GM12878 (cell line): Measurements from ENCODE around the gene NT5C3B. TPM values are rescaled to one million over a fixed set of nuclear protein-coding genes. Genes with fewer than 3 reads are reported as not detected.

Source experiments
- ATAC-seq: fragments of 200-7000 bp; cut with Tn5 transposase; 3 replicates; pipeline ENCODE4 v1.9.1; 2020; ENCODE audit warnings: mild to moderate bottlenecking, moderate library complexity
- BruUV-seq: library from RNA; stranded (reverse); fragments of 400-500 nt; replicated peaks from 2 replicates; lab custom pipeline; 2021; lab: Mats Ljungman, UMichigan
- CTCF ChIA-PET: fragments of 300-600 bp; sonication (Branson Sonifier 250); formaldehyde crosslinking; extraction: SDS; loops from one replicate; lab custom pipeline; 2021; ENCODE audit warnings: inconsistent platforms; lab: Yijun Ruan, JAX
- POLR2A ChIA-PET: fragments of 350-600 bp; formaldehyde crosslinking; extraction: SDS; loops from one replicate; lab custom pipeline; 2021; ENCODE audit warnings: inconsistent platforms; lab: Charles Lee
- RAD21 ChIA-PET: fragments of 300-600 bp; sonication (Branson Sonifier 250); formaldehyde crosslinking; loops from one replicate; lab custom pipeline; 2023; ENCODE audit warnings: antibody characterized with exemption; ENCODE audit not compliant: unreplicated experiment; lab: Charles Lee
- SMC1A ChIA-PET: fragments of 300-600 bp; sonication (Branson Sonifier 250); formaldehyde crosslinking; loops from one replicate; lab custom pipeline; 2023; ENCODE audit not compliant: unreplicated experiment, uncharacterized antibody; lab: Charles Lee
- DNase-seq: peaks from one replicate; pipeline ENCODE4 v3.0.0-alpha.2; 2011; ENCODE audit warnings: low read depth, low spot score
- FAIRE-seq: peaks from 3 replicates; lab custom pipeline; 2011; peaks lifted over from hg19 to GRCh38; lab: Jason Lieb, UNC
- H2AFZ ChIP-seq: 2 replicates; pipeline ENCODE4 v1.6.0; 2011; ENCODE audit warnings: low read depth, low read length, control low read depth; ENCODE audit not compliant: control insufficient read depth
- H3K27ac ChIP-seq: 2 replicates; pipeline ENCODE4 v1.5.1; 2011; ENCODE audit warnings: control low read depth; ENCODE audit not compliant: control insufficient read depth, insufficient read depth
- H3K27me3 ChIP-seq, 2 experiments: replicated peaks in 1 of 2; 2 replicates each; pipeline versions ENCODE4 v1.6.0 to v1.6.1; 2011; ENCODE audit warnings: low read length in 1 of 2; ENCODE audit not compliant: control insufficient read depth in 2 of 2, insufficient read depth in 2 of 2
- H3K36me3 ChIP-seq, 2 experiments: 2 replicates each; pipeline ENCODE4 v1.5.1; 2011; ENCODE audit warnings: low read length in 1 of 2; ENCODE audit not compliant: control insufficient read depth in 2 of 2, insufficient read depth in 2 of 2
- H3K4me1 ChIP-seq: 2 replicates; pipeline ENCODE4 v1.6.1; 2011; ENCODE audit warnings: mild to moderate bottlenecking, low read length, moderate library complexity, mixed read lengths; ENCODE audit not compliant: control insufficient read depth, insufficient read depth
- H3K4me2 ChIP-seq: 2 replicates; pipeline ENCODE4 v1.6.0; 2011; ENCODE audit warnings: control low read depth; ENCODE audit not compliant: control insufficient read depth, insufficient read depth
- H3K4me3 ChIP-seq: fragments of 200-600 bp; sonication (generic); 2 replicates; pipeline ENCODE4 v1.5.1; 2016
- H3K79me2 ChIP-seq: 2 replicates; pipeline ENCODE4 v1.6.0; 2011; ENCODE audit warnings: low read length; ENCODE audit not compliant: control insufficient read depth, insufficient read depth
- H3K9ac ChIP-seq: 2 replicates; pipeline ENCODE4 v1.8.0; 2011; ENCODE audit warnings: low read length, control low read depth, mixed read lengths; ENCODE audit not compliant: control insufficient read depth, insufficient read depth
- H3K9me3 ChIP-seq: replicated peaks from 3 replicates; pipeline ENCODE4 v1.5.1; 2011; ENCODE audit warnings: mild to moderate bottlenecking, low read length; ENCODE audit not compliant: control insufficient read depth, insufficient read depth
- H4K20me1 ChIP-seq: 2 replicates; pipeline ENCODE4 v1.6.0; 2011; ENCODE audit not compliant: control insufficient read depth, insufficient read depth
- BRCA1 ChIP-seq: IDR thresholded peaks from 2 replicates; pipeline ENCODE4 v1.6.1; 2011; ENCODE audit warnings: low read depth, low read length, improper control_type of control experiment
- MEF2B ChIP-seq: fragments of 450-650 bp; IDR thresholded peaks from 2 replicates; pipeline ENCODE4 v1.6.1; 2018; ENCODE audit warnings: mild to moderate bottlenecking, moderate library complexity; ENCODE audit not compliant: partially characterized antibody, poor library complexity, severe bottlenecking
- NBN ChIP-seq: fragments of 450-650 bp; IDR thresholded peaks from 2 replicates; pipeline ENCODE4 v1.6.1; 2016
- POU2F2 ChIP-seq: IDR thresholded peaks from 3 replicates; pipeline ENCODE4 v1.6.1; 2011; ENCODE audit warnings: low read depth, mild to moderate bottlenecking, low read length, borderline replicate concordance
- RAD21 ChIP-seq: IDR thresholded peaks from 2 replicates; pipeline ENCODE4 v1.6.1; 2011; ENCODE audit warnings: mild to moderate bottlenecking, low read depth, low read length, moderate library complexity; ENCODE audit not compliant: insufficient read depth
- TBL1XR1 ChIP-seq: IDR thresholded peaks from 2 replicates; pipeline ENCODE4 v1.6.1; 2012; ENCODE audit warnings: low read depth, low read length, improper control_type of control experiment
- WGBS: methylation state at CpG from one replicate; pipeline ENCODE4 v1.1.6; 2016; ENCODE audit warnings: low lambda C conversion rate; ENCODE audit not compliant: insufficient replicate concordance, insufficient coverage; ENCODE audit errors: missing lambda C conversion rate; 5-methylcytosine and 5-hydroxymethylcytosine counted together
- in situ Hi-C: fragments of 300-500 bp; cut with MboI; formaldehyde crosslinking; loops from 9 replicates; pipeline ENCODE4 v1.14.3; 2018; ENCODE audit warnings: mixed read lengths
- intact Hi-C: fragments of 100-400 bp; cut with micrococcal nuclease; formaldehyde crosslinking; loops from one replicate; pipeline ENCODE4 v1.14.2; 2022; ENCODE audit not compliant: unreplicated experiment
- polyA plus RNA-seq, 11 experiments: library from polyadenylated mRNA; depleted of rRNA in 4 of 11; unstranded in 6 of 11; stranded (reverse) in 5 of 11; fragments of >200 nt; fragmentation: Nextera tagmentation in 4 of 11; fragmentation: Illumina TruSeq in 1 of 11; extraction: Ambion mirVana in 4 of 11; extraction: Trizol in 1 of 11; gene quantifications; 1 replicate in 1 of 11; 2 replicates in 10 of 11; pipeline versions ENCODE4 v1.2.1 to v1.2.3, GENCODE V29; 2011 to 2016; ENCODE audit warnings: inconsistent platforms in 2 of 11, missing spikeins in 2 of 11, low read depth in 1 of 11
- total RNA-seq, 4 experiments: library from RNA; depleted of rRNA in 3 of 4; stranded (reverse); fragments of >200 nt in 3 of 4; fragmentation: Illumina TruSeq in 1 of 4; extraction: Trizol in 1 of 4; gene quantifications; 2 replicates each; pipeline versions ENCODE4 v1.2.1 to v1.2.3, GENCODE V29; 2013 to 2021

NT5C3B gene
- total and polyA plus RNA-seq, 10 of the 15 experiments (the other 5 are each of a cell fraction or from before 2014, with no cell fraction given) = 0.52 to 64.6 (median 41.0) TPM

DNA sequence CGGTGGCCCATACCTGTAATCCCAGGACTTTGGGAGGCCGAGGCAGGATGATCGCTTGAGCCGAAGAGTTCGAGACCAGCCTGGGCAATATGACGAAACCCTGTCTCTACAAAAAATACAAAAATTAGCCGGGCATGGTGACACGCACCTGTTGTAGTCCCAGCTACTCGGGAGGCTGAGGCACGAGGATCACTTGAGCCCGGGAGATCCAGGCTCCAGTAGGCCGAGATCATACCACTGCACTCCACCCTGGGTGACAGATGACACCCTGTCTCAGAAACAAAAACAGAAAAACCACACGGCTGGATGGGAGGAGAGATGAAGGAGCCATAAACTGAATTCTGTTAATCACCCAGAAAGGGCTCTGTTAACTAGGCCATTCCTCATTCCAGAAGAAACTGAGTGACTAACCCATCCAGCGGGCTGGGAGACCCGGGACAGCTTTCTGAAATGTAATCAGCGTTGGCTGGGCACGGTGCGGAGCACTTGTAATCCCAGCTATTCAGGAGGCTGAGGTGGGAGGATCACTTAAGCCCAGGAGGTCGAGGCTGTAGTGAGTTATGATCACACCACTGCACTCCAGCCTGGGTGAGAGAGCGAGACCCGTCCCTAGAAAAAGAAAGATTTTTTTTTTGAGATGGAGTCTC lies 641 bp upstream of the NT5C3B start:
- no peaks in the 10 kb centered on the region for H3K27me3 ChIP-seq
- 39% methylated on average over 21 of the region's 21 CpGs for WGBS
- no peak for ATAC-seq
- H3K27ac ChIP-seq = no peak overlapping the region
- H3K9me3 ChIP-seq = no peaks in the 10 kb centered on the region
- FAIRE-seq = no peak
- POLR2A ChIA-PET = interaction anchor here (0.7 to 1.9 kb wide), 2 partner anchors 13 to 15 kb away, joined by 4 to 5 read pairs; no protein-coding TSS in a partner anchor
- in situ Hi-C loops = no loop called here
- no peak for DNase-seq
- intact Hi-C loops = no loop called here
- no peaks in the 10 kb centered on the region for H3K36me3 ChIP-seq
- BruUV-seq = no TSS peak
- SMC1A ChIA-PET = interaction anchor here (1.4 to 2.0 kb wide), 4 partner anchors 12 to 26 kb away, joined by 3 to 9 read pairs (median 4); no protein-coding TSS in a partner anchor
- TF ChIP-seq NBN (peak; percentile 26; the same call in 1 of the 2 replicates), MEF2B (no peak), BRCA1 (no peak), RAD21 (no peak), TBL1XR1 (no peak), POU2F2 (no peak)
- CTCF ChIA-PET = no interaction called here
- H4K20me1 ChIP-seq = no peaks in the 10 kb centered on the region
- H3K4me2 ChIP-seq = peak overlapping the region; percentile 78
- RAD21 ChIA-PET = no interaction called here
- H3K4me3 ChIP-seq = peak overlapping the region; percentile 92; the same call in 1 of the 2 replicates
- H3K9ac ChIP-seq = 0 out of 2 replicates have a peak overlapping the region, but pooled peaks have one; percentile 3
- H3K4me1 ChIP-seq = peaks cover 9% of the 10 kb centered on the region; the same call in 1 of the 2 replicates
- H2AFZ ChIP-seq = peak overlapping the region; percentile 73
- peaks cover 2% of the 10 kb centered on the region for H3K79me2 ChIP-seq
